GM19099 (cell line): ENCODE measurements around the gene MTHFSD.

Source experiments
- POLR2A ChIP-seq: IDR thresholded peaks from 3 replicates; pipeline ENCODE4 v1.6.1; 2011; ENCODE audit warnings: low read depth; ENCODE audit not compliant: insufficient read length; ENCODE audit errors: extremely low read depth

The MTHFSD gene

GRCh38 chr16:86585821-86586611, 31.0 kb upstream of the MTHFSD start:
- TF ChIP-seq POLR2A = no peak

GRCh38 chr16:86584726-86585721, 30.0 kb upstream of the MTHFSD start:
- no peak for TF ChIP-seq POLR2A

- no peak for TF ChIP-seq POLR2A
Measured at GRCh38 chr16:86584071-86584685, 29.1 kb upstream of the MTHFSD start.

GRCh38 chr16:86581458-86581857, 26.4 kb upstream of the MTHFSD start:
- TF ChIP-seq POLR2A = no peak

- no peak for TF ChIP-seq POLR2A
Measured at GRCh38 chr16:86580791-86581170, 25.7 kb upstream of the MTHFSD start.

GRCh38 chr16:86580063-86580790, 25.2 kb upstream of the MTHFSD start:
- TF ChIP-seq POLR2A = no peak

GRCh38 chr16:86579268-86580062, 24.4 kb upstream of the MTHFSD start:
- TF ChIP-seq POLR2A = no peak

GRCh38 chr16:86578611-86579267, 23.7 kb upstream of the MTHFSD start:
- no peak for TF ChIP-seq POLR2A

- no peak for TF ChIP-seq POLR2A
Measured at GRCh38 chr16:86578061-86578599, 23.1 kb upstream of the MTHFSD start, which contains the start of gene FOXL1. TSS of gene FOXL1 (plus strand) at chr16:86578549. CDS start at chr16:86578724, 175 bp downstream.

- TF ChIP-seq POLR2A = no peak
Measured at GRCh38 chr16:86577314-86577971, 22.4 kb upstream of the MTHFSD start.

- TF ChIP-seq POLR2A = no peak
Measured at GRCh38 chr16:86576591-86577313, 21.7 kb upstream of the MTHFSD start.
